Measurements from ENCODE around the gene GDAP1L1.

The GDAP1L1 gene

GRCh38 chr20:44211177-44212039 lies 35.7 kb upstream of the GDAP1L1 start:
- no peak for TF ChIP-seq GATA1 (IDR thresholded peaks at IDR 0.05; ENCODE audit: low read depth, low read length)
- TF ChIP-seq POLR2A (IDR thresholded peaks at IDR 0.05; ENCODE audit: low read length) = peak; percentile 65
- DNase-seq = peak; percentile 67 to 82

- TF ChIP-seq GATA1 (IDR thresholded peaks at IDR 0.05; ENCODE audit: low read depth, low read length) (no peak), POLR2A (IDR thresholded peaks at IDR 0.05; ENCODE audit: low read length) (no peak)
- DNase-seq = no peak
Measured at GRCh38 chr20:44212792-44213191, 34.3 kb upstream of the GDAP1L1 start.

- DNase-seq = peak; percentile 78 to 83
- TF ChIP-seq POLR2A (IDR thresholded peaks at IDR 0.05; ENCODE audit: low read length) (no peak), GATA1 (IDR thresholded peaks at IDR 0.05; ENCODE audit: low read depth, low read length) (no peak)
Measured at GRCh38 chr20:44215125-44215524, 32.0 kb upstream of the GDAP1L1 start.

- TF ChIP-seq GATA1 (IDR thresholded peaks at IDR 0.05; ENCODE audit: low read depth, low read length) = no peak
- no peak for TF ChIP-seq POLR2A (IDR thresholded peaks at IDR 0.05; ENCODE audit: low read length)
- peak; percentile 79 to 90 for DNase-seq
Measured at GRCh38 chr20:44217342-44218092, 29.6 kb upstream of the GDAP1L1 start.

GRCh38 chr20:44218446-44218845 lies 28.7 kb upstream of the GDAP1L1 start:
- no peak for DNase-seq

GRCh38 chr20:44219170-44219730 lies 27.9 kb upstream of the GDAP1L1 start:
- DNase-seq = peak; percentile 60 to 89
- no peak for TF ChIP-seq GATA1 (IDR thresholded peaks at IDR 0.05; ENCODE audit: low read depth, low read length)
- no peak for TF ChIP-seq POLR2A (IDR thresholded peaks at IDR 0.05; ENCODE audit: low read length)

More at GRCh38 chr20:44218446-44218845, 28.7 kb upstream of the GDAP1L1 start:
- TF ChIP-seq POLR2A (IDR thresholded peaks at IDR 0.05; ENCODE audit: low read length) = no peak
- no peak for TF ChIP-seq GATA1 (IDR thresholded peaks at IDR 0.05; ENCODE audit: low read depth, low read length)

- DNase-seq = no peak
- TF ChIP-seq POLR2A (IDR thresholded peaks at IDR 0.05; ENCODE audit: low read length) (no peak), GATA1 (IDR thresholded peaks at IDR 0.05; ENCODE audit: low read depth, low read length) (no peak)
Measured at GRCh38 chr20:44219791-44220190, 27.3 kb upstream of the GDAP1L1 start.

- DNase-seq = peak; percentile 77 to 90
- TF ChIP-seq GATA1 (IDR thresholded peaks at IDR 0.05; ENCODE audit: low read depth, low read length) = no peak
- no peak for TF ChIP-seq POLR2A (IDR thresholded peaks at IDR 0.05; ENCODE audit: low read length)
Measured at GRCh38 chr20:44221368-44221954, 25.6 kb upstream of the GDAP1L1 start.

- no peak for DNase-seq
- no peak for TF ChIP-seq GATA1 (IDR thresholded peaks at IDR 0.05; ENCODE audit: low read depth, low read length)
- TF ChIP-seq POLR2A (IDR thresholded peaks at IDR 0.05; ENCODE audit: low read length) = no peak
Measured at GRCh38 chr20:44222027-44222426, 25.1 kb upstream of the GDAP1L1 start.

- TF ChIP-seq POLR2A (IDR thresholded peaks at IDR 0.05; ENCODE audit: low read length) = no peak
- TF ChIP-seq GATA1 (IDR thresholded peaks at IDR 0.05; ENCODE audit: low read depth, low read length) = no peak
- DNase-seq = peak; percentile 45 to 47
Measured at GRCh38 chr20:44222633-44223368, 24.3 kb upstream of the GDAP1L1 start.

GRCh38 chr20:44223721-44224120 lies 23.4 kb upstream of the GDAP1L1 start:
- TF ChIP-seq GATA1 (IDR thresholded peaks at IDR 0.05; ENCODE audit: low read depth, low read length) = no peak
- no peak for TF ChIP-seq POLR2A (IDR thresholded peaks at IDR 0.05; ENCODE audit: low read length)
- no peak for DNase-seq

GRCh38 chr20:44224637-44225036 lies 22.5 kb upstream of the GDAP1L1 start:
- peak; percentile 57 to 75 for DNase-seq
- TF ChIP-seq GATA1 (IDR thresholded peaks at IDR 0.05; ENCODE audit: low read depth, low read length) = no peak
- no peak for TF ChIP-seq POLR2A (IDR thresholded peaks at IDR 0.05; ENCODE audit: low read length)

All from erythroblast (primary cell).